Measurements from ENCODE around the gene UHRF2. TPM values are rescaled to one million over a fixed set of nuclear protein-coding genes. Genes with fewer than 3 reads are reported as not detected.

Gene UHRF2
- total RNA-seq, 1 experiment from 2014 or later: 45.2 TPM

DNA sequence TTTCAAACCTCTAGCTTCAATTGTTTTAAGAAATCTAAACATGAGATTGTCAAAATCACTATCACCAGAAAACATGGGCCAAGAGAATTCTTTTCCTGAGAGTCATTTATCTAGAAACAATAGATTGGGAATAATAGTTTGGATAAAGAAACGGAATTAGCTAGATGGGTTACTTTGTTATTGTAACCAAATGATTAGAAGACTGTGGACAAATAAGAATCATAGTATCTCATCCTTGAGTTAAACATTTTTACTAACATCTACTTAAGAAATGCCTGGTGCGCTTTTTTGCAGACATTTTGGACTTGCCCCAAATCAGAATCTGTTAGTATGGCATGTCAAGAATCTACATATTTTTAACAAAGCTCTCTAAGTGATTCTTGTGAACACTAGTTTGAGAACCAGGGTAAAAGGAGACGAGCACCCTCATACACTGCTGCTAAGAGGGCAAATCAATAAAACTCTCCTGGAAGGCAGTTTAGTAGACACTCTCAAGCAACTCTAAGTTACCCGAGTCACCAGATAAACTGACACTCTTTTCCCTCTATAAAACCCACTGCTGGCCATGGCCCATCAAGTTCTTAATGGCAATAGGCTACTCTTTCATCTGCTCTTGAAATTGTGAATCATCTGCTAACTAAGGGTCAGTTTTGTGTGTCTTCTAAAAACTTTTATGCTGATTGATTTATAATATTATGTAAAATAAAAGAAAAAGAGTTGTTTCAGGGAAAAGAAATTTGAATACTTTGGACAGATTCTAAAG is 45.7 kb upstream of the UHRF2 start:
- Histone ChIP-seq H2BK12ac (ENCODE audit: insufficient read length, low read depth, low read length) (no peak overlapping the region), H3K4ac (ENCODE audit: low read depth, low read length) (no peak overlapping the region), H4K5ac (ENCODE audit: insufficient read length, low read depth, low read length) (no peak overlapping the region), H3K9ac (ENCODE audit: extremely low read depth, insufficient read length, low read length) (no peak overlapping the region), H3K27ac (ENCODE audit: insufficient read length, low read depth, low read length) (no peak overlapping the region), H3T11ph (ENCODE audit: low read length) (no peak overlapping the region), H2BK120ac (ENCODE audit: low read depth, low read length, poor library complexity, severe bottlenecking) (no peak overlapping the region), H2BK20ac (ENCODE audit: low read depth, low read length, poor library complexity, severe bottlenecking) (no peak overlapping the region), H3K9me3 (ENCODE audit: control insufficient read depth, low read depth, low read length) (peaks cover 17% of the 10 kb centered on the region), H4K20me1 (ENCODE audit: control insufficient read depth, insufficient read depth, insufficient read length) (no peaks in the 10 kb centered on the region), H2BK15ac (ENCODE audit: low read depth, low read length) (no peak overlapping the region), H2AFZ (ENCODE audit: low read length) (no peak overlapping the region), H3K56ac (ENCODE audit: insufficient read length, low read depth, low read length) (no peak overlapping the region), H3K27me3 (ENCODE audit: insufficient read depth, low read length) (no peaks in the 10 kb centered on the region), H3K4me2 (ENCODE audit: insufficient read depth, insufficient read length, low read length) (no peak overlapping the region), H2AK5ac (ENCODE audit: insufficient read length, low read length) (no peak overlapping the region), H3K18ac (ENCODE audit: insufficient read length, low read depth, low read length) (no peak overlapping the region), H3K23ac (ENCODE audit: insufficient read length, low read depth, low read length) (no peak overlapping the region), H3K4me1 (ENCODE audit: insufficient read depth, low read length) (no peaks in the 10 kb centered on the region), H2BK5ac (ENCODE audit: insufficient read length, low read length) (no peak overlapping the region), H3K79me1 (ENCODE audit: insufficient read depth, low read depth, low read length, poor library complexity, severe bottlenecking) (no peaks in the 10 kb centered on the region), H4K91ac (ENCODE audit: insufficient read length, low read depth, low read length) (no peak overlapping the region), H3K14ac (ENCODE audit: insufficient read depth, low read length) (no peak overlapping the region), H3K23me2 (ENCODE audit: insufficient read length, low read depth, low read length, poor library complexity, severe bottlenecking) (no peaks in the 10 kb centered on the region), H4K8ac (replicated peaks; ENCODE audit: insufficient read length, low read depth, low read length) (no peak overlapping the region), H3K79me2 (ENCODE audit: insufficient read depth, low read length) (no peaks in the 10 kb centered on the region)
- TF ChIP-seq, protein P1, sequence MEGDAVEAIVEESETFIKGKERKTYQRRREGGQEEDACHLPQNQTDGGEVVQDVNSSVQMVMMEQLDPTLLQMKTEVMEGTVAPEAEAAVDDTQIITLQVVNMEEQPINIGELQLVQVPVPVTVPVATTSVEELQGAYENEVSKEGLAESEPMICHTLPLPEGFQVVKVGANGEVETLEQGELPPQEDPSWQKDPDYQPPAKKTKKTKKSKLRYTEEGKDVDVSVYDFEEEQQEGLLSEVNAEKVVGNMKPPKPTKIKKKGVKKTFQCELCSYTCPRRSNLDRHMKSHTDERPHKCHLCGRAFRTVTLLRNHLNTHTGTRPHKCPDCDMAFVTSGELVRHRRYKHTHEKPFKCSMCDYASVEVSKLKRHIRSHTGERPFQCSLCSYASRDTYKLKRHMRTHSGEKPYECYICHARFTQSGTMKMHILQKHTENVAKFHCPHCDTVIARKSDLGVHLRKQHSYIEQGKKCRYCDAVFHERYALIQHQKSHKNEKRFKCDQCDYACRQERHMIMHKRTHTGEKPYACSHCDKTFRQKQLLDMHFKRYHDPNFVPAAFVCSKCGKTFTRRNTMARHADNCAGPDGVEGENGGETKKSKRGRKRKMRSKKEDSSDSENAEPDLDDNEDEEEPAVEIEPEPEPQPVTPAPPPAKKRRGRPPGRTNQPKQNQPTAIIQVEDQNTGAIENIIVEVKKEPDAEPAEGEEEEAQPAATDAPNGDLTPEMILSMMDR (conservative IDR thresholded peaks at IDR 0.05): no peak
- WGBS (ENCODE audit: extremely low coverage, insufficient read length, low lambda C conversion rate): no CpG with 5 or more reads among the region's 4 CpGs
- no peak for DNase-seq
- Mint-ChIP-seq H3K27ac (no peak overlapping the region), H3K27me3 (ENCODE audit: low read depth) (no peaks in the 10 kb centered on the region; the same call in 1 of the 2 replicates), H3K9me3 (peaks cover 16% of the 10 kb centered on the region in 2 experiments), H3K4me3 (no peak overlapping the region), H3K36me3 (ENCODE audit: insufficient read depth in 1 of 3, low read depth in 3 of 3) (peaks cover 0 to 5% (median 0%) of the 10 kb centered on the region in 3 experiments; a peak in 4 of 7 replicates), H3K4me1 (no peaks in the 10 kb centered on the region)
